HEK293 (cell line): ENCODE measurements around the gene PFKL.
A peak's percentile ranks its signal among the peaks of the same experiment; 100 is the strongest.

Experiments used
- AEBP2 ChIP-seq: fragments of 450-650 bp; formaldehyde crosslinking; IDR thresholded peaks from 2 replicates; pipeline ENCODE4 v1.5.1; 2016; ENCODE audit warnings: missing biosample characterization, missing genetic modification characterization, borderline replicate concordance
- HOXA7 ChIP-seq: sonication (generic); formaldehyde crosslinking; IDR thresholded peaks from 2 replicates; pipeline ENCODE4 v1.8.1; 2022; ENCODE audit warnings: missing genetic modification reagents, borderline replicate concordance
- INSM2 ChIP-seq: fragments of 450-650 bp; formaldehyde crosslinking; IDR thresholded peaks from 2 replicates; pipeline ENCODE4 v1.5.1; 2016; ENCODE audit warnings: missing biosample characterization, missing genetic modification characterization
- PRDM10 ChIP-seq: fragments of 450-650 bp; formaldehyde crosslinking; IDR thresholded peaks from 2 replicates; pipeline ENCODE4 v1.5.1; 2016; ENCODE audit warnings: missing biosample characterization, missing genetic modification characterization
- PRDM2 ChIP-seq: fragments of 450-650 bp; formaldehyde crosslinking; IDR thresholded peaks from 2 replicates; pipeline ENCODE4 v1.5.1; 2016; ENCODE audit warnings: missing biosample characterization, missing genetic modification characterization, borderline replicate concordance
- WT1 ChIP-seq: fragments of 450-650 bp; formaldehyde crosslinking; IDR thresholded peaks from 2 replicates; pipeline ENCODE4 v1.5.1; 2016; ENCODE audit warnings: missing biosample characterization, missing genetic modification characterization
- ZBTB8A ChIP-seq: fragments of 450-650 bp; formaldehyde crosslinking; IDR thresholded peaks from 2 replicates; pipeline ENCODE4 v1.5.1; 2016; ENCODE audit warnings: missing biosample characterization, missing genetic modification characterization
- ZNF155 ChIP-seq: fragments of 450-650 bp; formaldehyde crosslinking; IDR thresholded peaks from 2 replicates; pipeline ENCODE4 v1.5.1; 2016; ENCODE audit warnings: missing biosample characterization, missing genetic modification characterization
- ZNF169 ChIP-seq: fragments of 450-650 bp; formaldehyde crosslinking; IDR thresholded peaks from 2 replicates; pipeline ENCODE4 v1.5.1; 2016; ENCODE audit warnings: missing biosample characterization, missing genetic modification characterization
- ZNF221 ChIP-seq: fragments of 450-650 bp; formaldehyde crosslinking; IDR thresholded peaks from 2 replicates; pipeline ENCODE4 v1.5.1; 2017; ENCODE audit warnings: missing biosample characterization, missing genetic modification characterization, borderline replicate concordance
- ZNF280C ChIP-seq: fragments of 450-650 bp; formaldehyde crosslinking; IDR thresholded peaks from 2 replicates; pipeline ENCODE4 v1.5.1; 2016; ENCODE audit warnings: missing biosample characterization, missing genetic modification characterization
- ZNF473 ChIP-seq: fragments of 450-650 bp; formaldehyde crosslinking; IDR thresholded peaks from 2 replicates; pipeline ENCODE4 v1.5.1; 2017; ENCODE audit warnings: missing biosample characterization, missing genetic modification characterization
- ZNF510 ChIP-seq: fragments of 450-650 bp; formaldehyde crosslinking; IDR thresholded peaks from 2 replicates; pipeline ENCODE4 v1.5.1; 2018; ENCODE audit warnings: mild to moderate bottlenecking, missing genetic modification characterization, missing biosample characterization; ENCODE audit not compliant: insufficient replicate concordance
- ZNF529 ChIP-seq: fragments of 450-650 bp; formaldehyde crosslinking; IDR thresholded peaks from 2 replicates; pipeline ENCODE4 v1.5.1; 2017; ENCODE audit warnings: missing genetic modification characterization, missing biosample characterization; ENCODE audit not compliant: insufficient replicate concordance
- ZNF549 ChIP-seq: fragments of 450-650 bp; IDR thresholded peaks from 2 replicates; pipeline ENCODE4 v1.5.1; 2018; ENCODE audit warnings: missing biosample characterization, missing genetic modification characterization, mild to moderate bottlenecking, inconsistent platforms, moderate library complexity
- ZNF621 ChIP-seq: fragments of 450-650 bp; formaldehyde crosslinking; IDR thresholded peaks from 2 replicates; pipeline ENCODE4 v1.5.1; 2017; ENCODE audit warnings: missing biosample characterization, missing genetic modification characterization
- ZNF658 ChIP-seq: fragments of 450-650 bp; formaldehyde crosslinking; IDR thresholded peaks from 2 replicates; pipeline ENCODE4; 2016; ENCODE audit warnings: missing biosample characterization, missing genetic modification characterization
- ZNF670 ChIP-seq: fragments of 450-650 bp; formaldehyde crosslinking; IDR thresholded peaks from 2 replicates; pipeline ENCODE4 v1.5.1; 2016; ENCODE audit warnings: missing biosample characterization, missing genetic modification characterization, low read depth
- ZNF677 ChIP-seq: fragments of 450-650 bp; IDR thresholded peaks from 2 replicates; pipeline ENCODE4 v1.5.0; 2018; ENCODE audit warnings: missing biosample characterization, mild to moderate bottlenecking, missing genetic modification characterization, moderate library complexity
- ZNF692 ChIP-seq: fragments of 450-650 bp; formaldehyde crosslinking; IDR thresholded peaks from 2 replicates; pipeline ENCODE4 v1.5.1; 2016; ENCODE audit warnings: missing biosample characterization, missing genetic modification characterization
- ZNF768 ChIP-seq: fragments of 450-650 bp; formaldehyde crosslinking; IDR thresholded peaks from 2 replicates; pipeline ENCODE4 v1.5.1; 2018; ENCODE audit warnings: missing biosample characterization, mild to moderate bottlenecking, missing genetic modification characterization
- ZNF777 ChIP-seq: fragments of 450-650 bp; formaldehyde crosslinking; IDR thresholded peaks from 2 replicates; pipeline ENCODE4 v1.5.1; 2017; ENCODE audit warnings: missing biosample characterization, missing genetic modification characterization, borderline replicate concordance
- ZSCAN23 ChIP-seq: fragments of 450-650 bp; formaldehyde crosslinking; IDR thresholded peaks from 2 replicates; pipeline ENCODE4 v1.5.1; 2016; ENCODE audit warnings: missing biosample characterization, missing genetic modification characterization

Gene PFKL

GRCh38 chr21:44300262-44300959 lies 558 bp downstream of the PFKL start (continued):
- TF ChIP-seq ZNF155 (tag by site-specific recombination) (no peak), ZNF221 (tag by site-specific recombination) (no peak), ZNF777 (no peak), AEBP2 (tag by site-specific recombination) (no peak), ZNF473 (no peak), HOXA7 (no peak), INSM2 (no peak), PRDM10 (tag by site-specific recombination) (no peak), ZNF549 (tag by site-specific recombination) (no peak), ZNF670 (tag by site-specific recombination) (no peak), PRDM2 (no peak), ZNF169 (no peak), ZNF692 (tag by site-specific recombination) (no peak), ZNF621 (tag by site-specific recombination) (no peak), ZNF510 (tag by site-specific recombination) (no peak), ZNF658 (tag by site-specific recombination) (no peak), ZSCAN23 (no peak), ZBTB8A (tag by site-specific recombination) (peak; percentile 65), ZNF768 (tag by site-specific recombination) (no peak), ZNF529 (tag by site-specific recombination) (no peak), WT1 (tag by site-specific recombination) (peak; percentile 27; the same call in 1 of the 2 replicates), ZNF677 (tag by site-specific recombination) (no peak), ZNF280C (tag by site-specific recombination) (no peak)
